ENCODE data around the gene FKBP10. TPM values are rescaled to one million over a fixed set of nuclear protein-coding genes. Genes with fewer than 3 reads are reported as not detected.

FKBP10 gene
- polyA plus RNA-seq, 1 donor from 2014 or later = not detected

- peaks cover 0 to 5% (median 3%) of the 10 kb centered on the region in 3 donors for H3K4me1 Mint-ChIP-seq
- peaks cover 1% of the 10 kb centered on the region for H3K36me3 Mint-ChIP-seq
- H3K9me3 Mint-ChIP-seq = no peaks in the 10 kb centered on the region
- no peak overlapping the region for H3K27ac Mint-ChIP-seq
- H3K4me3 Mint-ChIP-seq = peak overlapping the region in 1 of 4 donors; percentile 45
- H3K27me3 Mint-ChIP-seq = no peaks in the 10 kb centered on the region
These were observed 55.8 kb downstream of the FKBP10 start for GRCh38 chr17:41868568-41868967.

GRCh38 chr17:41869426-41869825 is 56.6 kb downstream of the FKBP10 start:
- H3K36me3 Mint-ChIP-seq = peaks cover 1% of the 10 kb centered on the region
- peaks cover 0 to 5% (median 3%) of the 10 kb centered on the region in 3 donors for H3K4me1 Mint-ChIP-seq
- peak overlapping the region in 2 of 4 donors; percentile 45 to 68 for H3K4me3 Mint-ChIP-seq
- H3K27me3 Mint-ChIP-seq = no peaks in the 10 kb centered on the region
- no peak overlapping the region for H3K27ac Mint-ChIP-seq
- no peaks in the 10 kb centered on the region for H3K9me3 Mint-ChIP-seq

- peaks cover 0 to 5% (median 3%) of the 10 kb centered on the region in 3 donors for H3K4me1 Mint-ChIP-seq
- H3K27ac Mint-ChIP-seq = peak overlapping the region in 1 of 3 donors; percentile 9
- no peak overlapping the region for H3K4me3 Mint-ChIP-seq
- H3K9me3 Mint-ChIP-seq = no peaks in the 10 kb centered on the region
- H3K36me3 Mint-ChIP-seq = peaks cover 1% of the 10 kb centered on the region
- no peaks in the 10 kb centered on the region for H3K27me3 Mint-ChIP-seq
These were observed 57.3 kb downstream of the FKBP10 start for GRCh38 chr17:41870097-41870496.

GRCh38 chr17:41870627-41871026 is 57.8 kb downstream of the FKBP10 start:
- Mint-ChIP-seq H3K4me3 (peak overlapping the region in 1 of 4 donors; percentile 18), H3K4me1 (peaks cover 0 to 2% (median under 1%) of the 10 kb centered on the region in 3 donors), H3K27ac (no peak overlapping the region), H3K27me3 (no peaks in the 10 kb centered on the region), H3K9me3 (no peaks in the 10 kb centered on the region), H3K36me3 (peaks cover 1% of the 10 kb centered on the region)

- peaks cover 1% of the 10 kb centered on the region for H3K36me3 Mint-ChIP-seq
- no peaks in the 10 kb centered on the region for H3K27me3 Mint-ChIP-seq
These were observed 59.0 kb downstream of the FKBP10 start for GRCh38 chr17:41871789-41872188.

More at GRCh38 chr17:41871789-41872188, 59.0 kb downstream of the FKBP10 start:
- Mint-ChIP-seq H3K9me3 (no peaks in the 10 kb centered on the region), H3K4me3 (no peak overlapping the region), H3K4me1 (peaks cover 0 to 2% (median 0%) of the 10 kb centered on the region in 3 donors), H3K27ac (no peak overlapping the region)

Other genes starting within 250 kb of the FKBP10 start
- gene KRT9, start 240.9 kb upstream of the FKBP10 start, polyA plus RNA-seq = not detected
- not detected for gene KRT14, start 226.1 kb upstream of the FKBP10 start, polyA plus RNA-seq
- not detected for gene KRT16, start 200.2 kb upstream of the FKBP10 start, polyA plus RNA-seq
- not detected for gene KRT17, start 188.4 kb upstream of the FKBP10 start, polyA plus RNA-seq
- gene EIF1, start 124.1 kb upstream of the FKBP10 start, polyA plus RNA-seq = 1,505 TPM
- gene GAST, start 100.7 kb upstream of the FKBP10 start, polyA plus RNA-seq = not detected
- gene HAP1, start 78.4 kb upstream of the FKBP10 start, polyA plus RNA-seq = not detected
- gene JUP, start 26.3 kb upstream of the FKBP10 start, polyA plus RNA-seq = 72.0 TPM
- gene P3H4, start 1.1 kb upstream of the FKBP10 start, polyA plus RNA-seq = 1.5 TPM
- gene NT5C3B, start 23.2 kb downstream of the FKBP10 start, polyA plus RNA-seq = 50.1 TPM
- gene KLHL10, start 24.8 kb downstream of the FKBP10 start, polyA plus RNA-seq = 0.16 TPM
- gene KLHL11, start 52.4 kb downstream of the FKBP10 start, polyA plus RNA-seq = 6.5 TPM
- gene ACLY, start 105.9 kb downstream of the FKBP10 start, polyA plus RNA-seq = 52.9 TPM
- 0.10 TPM for gene ODAD4, start 117.6 kb downstream of the FKBP10 start, polyA plus RNA-seq
- 53.0 TPM for gene CNP, start 153.8 kb downstream of the FKBP10 start, polyA plus RNA-seq
- gene DNAJC7, start 204.4 kb downstream of the FKBP10 start, polyA plus RNA-seq = 82.3 TPM
- 30.7 TPM for gene NKIRAS2, start 207.1 kb downstream of the FKBP10 start, polyA plus RNA-seq
- 0.48 TPM for gene C17orf113, start 237.6 kb downstream of the FKBP10 start, polyA plus RNA-seq